WERI-Rb-1 (cell line): ENCODE measurements around the gene NECTIN3.

Experiments used
- DNase-seq: peaks from one replicate; pipeline ENCODE4 v3.0.0-alpha.2; 2020
- H3K27ac ChIP-seq: fragments of 250-450 bp; sonication (Bioruptor Pico); 2 replicates; pipeline ENCODE4 v1.5.1; 2020; ENCODE audit warnings: mild to moderate bottlenecking, moderate library complexity
- H3K27me3 ChIP-seq: fragments of 250-450 bp; sonication (Bioruptor Pico); 2 replicates; pipeline ENCODE4 v1.5.1; 2021; ENCODE audit warnings: mild to moderate bottlenecking, low read depth, moderate library complexity; ENCODE audit not compliant: insufficient read depth, severe bottlenecking
- H3K36me3 ChIP-seq: fragments of 250-450 bp; sonication (Bioruptor Pico); 2 replicates; pipeline ENCODE4 v1.5.1; 2020; ENCODE audit warnings: mild to moderate bottlenecking, moderate library complexity
- H3K4me3 ChIP-seq: 2 replicates; pipeline ENCODE4 v1.5.1; 2011; ENCODE audit warnings: low read depth, mild to moderate bottlenecking, control low read depth, low read length
- H3K9me3 ChIP-seq: fragments of 250-450 bp; sonication (Bioruptor Pico); 2 replicates; pipeline ENCODE4 v1.5.1; 2021; ENCODE audit warnings: mild to moderate bottlenecking, moderate library complexity; ENCODE audit not compliant: severe bottlenecking
- TF ChIP-seq, protein P1 (sequence below): IDR thresholded peaks from 2 replicates; pipeline ENCODE4 v1.5.1; 2011; ENCODE audit warnings: low read depth, mild to moderate bottlenecking, control low read depth, inconsistent platforms, low read length

The NECTIN3 gene

DNA sequence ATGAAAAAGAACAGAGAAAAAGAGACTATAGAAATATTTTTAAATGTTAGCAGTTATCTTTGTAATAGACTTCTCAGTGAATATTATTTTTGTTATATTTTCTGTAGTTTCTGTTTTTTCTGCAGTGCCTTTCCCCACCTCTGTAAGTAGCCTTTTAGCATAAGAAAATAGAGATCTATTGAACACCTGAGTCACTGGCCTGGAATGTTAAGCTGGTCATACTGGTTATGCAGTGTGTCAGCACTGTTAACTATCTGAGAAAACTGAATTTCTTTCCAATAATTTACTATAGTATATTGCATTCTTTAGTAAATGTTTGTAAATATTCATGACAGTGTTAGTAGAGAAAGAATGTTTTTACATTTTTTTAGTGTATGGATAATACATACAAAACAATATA is 79.8 kb downstream of the NECTIN3 start:
- no peak overlapping the region for H3K4me3 ChIP-seq
- DNase-seq = no peak
- no peak overlapping the region for H3K27ac ChIP-seq
- TF ChIP-seq, protein P1, sequence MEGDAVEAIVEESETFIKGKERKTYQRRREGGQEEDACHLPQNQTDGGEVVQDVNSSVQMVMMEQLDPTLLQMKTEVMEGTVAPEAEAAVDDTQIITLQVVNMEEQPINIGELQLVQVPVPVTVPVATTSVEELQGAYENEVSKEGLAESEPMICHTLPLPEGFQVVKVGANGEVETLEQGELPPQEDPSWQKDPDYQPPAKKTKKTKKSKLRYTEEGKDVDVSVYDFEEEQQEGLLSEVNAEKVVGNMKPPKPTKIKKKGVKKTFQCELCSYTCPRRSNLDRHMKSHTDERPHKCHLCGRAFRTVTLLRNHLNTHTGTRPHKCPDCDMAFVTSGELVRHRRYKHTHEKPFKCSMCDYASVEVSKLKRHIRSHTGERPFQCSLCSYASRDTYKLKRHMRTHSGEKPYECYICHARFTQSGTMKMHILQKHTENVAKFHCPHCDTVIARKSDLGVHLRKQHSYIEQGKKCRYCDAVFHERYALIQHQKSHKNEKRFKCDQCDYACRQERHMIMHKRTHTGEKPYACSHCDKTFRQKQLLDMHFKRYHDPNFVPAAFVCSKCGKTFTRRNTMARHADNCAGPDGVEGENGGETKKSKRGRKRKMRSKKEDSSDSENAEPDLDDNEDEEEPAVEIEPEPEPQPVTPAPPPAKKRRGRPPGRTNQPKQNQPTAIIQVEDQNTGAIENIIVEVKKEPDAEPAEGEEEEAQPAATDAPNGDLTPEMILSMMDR = no peak
- H3K27me3 ChIP-seq = no peaks in the 10 kb centered on the region
- no peaks in the 10 kb centered on the region for H3K36me3 ChIP-seq
- no peaks in the 10 kb centered on the region for H3K9me3 ChIP-seq

GRCh38 chr3:111152496-111152895 is 80.9 kb downstream of the NECTIN3 start:
- DNase-seq = no peak
- TF ChIP-seq, protein P1 = no peak
- no peaks in the 10 kb centered on the region for H3K36me3 ChIP-seq
- H3K27ac ChIP-seq = no peak overlapping the region
- no peaks in the 10 kb centered on the region for H3K27me3 ChIP-seq
- H3K4me3 ChIP-seq = no peak overlapping the region
- no peaks in the 10 kb centered on the region for H3K9me3 ChIP-seq

GRCh38 chr3:111156517-111156916 is 84.9 kb downstream of the NECTIN3 start:
- TF ChIP-seq, protein P1 = no peak
- DNase-seq = no peak
- H3K27me3 ChIP-seq = no peaks in the 10 kb centered on the region
- no peak overlapping the region for H3K4me3 ChIP-seq
- H3K36me3 ChIP-seq = no peaks in the 10 kb centered on the region
- no peak overlapping the region for H3K27ac ChIP-seq
- no peaks in the 10 kb centered on the region for H3K9me3 ChIP-seq

- no peaks in the 10 kb centered on the region for H3K27me3 ChIP-seq
- H3K36me3 ChIP-seq = no peaks in the 10 kb centered on the region
- H3K27ac ChIP-seq = no peak overlapping the region
- TF ChIP-seq, protein P1 = no peak
- H3K9me3 ChIP-seq = no peaks in the 10 kb centered on the region
- DNase-seq = no peak
- no peak overlapping the region for H3K4me3 ChIP-seq
Observed at GRCh38 chr3:111159391-111159790, 87.8 kb downstream of the NECTIN3 start.

- no peak overlapping the region for H3K27ac ChIP-seq
- TF ChIP-seq, protein P1 = no peak
- H3K27me3 ChIP-seq = no peaks in the 10 kb centered on the region
- H3K9me3 ChIP-seq = no peaks in the 10 kb centered on the region
- no peak for DNase-seq
- H3K4me3 ChIP-seq = no peak overlapping the region
- H3K36me3 ChIP-seq = no peaks in the 10 kb centered on the region
Observed at GRCh38 chr3:111164621-111165020, 93.0 kb downstream of the NECTIN3 start.

DNA sequence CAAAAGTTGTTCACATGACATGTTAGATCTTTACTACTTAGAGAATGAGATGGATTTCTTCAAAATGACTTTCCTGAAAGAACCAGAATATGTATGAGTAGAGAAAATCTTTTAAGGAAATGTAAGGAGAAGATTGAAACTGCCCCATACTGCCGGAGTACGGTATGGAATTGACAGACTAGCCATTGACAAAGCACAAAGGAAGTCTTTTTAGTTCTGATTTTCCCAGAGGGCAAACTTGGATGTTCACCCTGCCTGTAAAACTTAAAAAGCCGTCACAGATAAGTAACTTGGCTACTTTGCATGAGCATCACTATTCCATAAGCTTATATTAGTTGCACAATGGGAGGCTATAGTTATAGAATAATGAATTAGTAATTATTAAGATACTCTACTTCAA is 93.8 kb downstream of the NECTIN3 start:
- Histone ChIP-seq H3K27ac (no peak overlapping the region), H3K27me3 (no peaks in the 10 kb centered on the region), H3K4me3 (no peak overlapping the region), H3K9me3 (no peaks in the 10 kb centered on the region), H3K36me3 (no peaks in the 10 kb centered on the region)
- no peak for DNase-seq
- TF ChIP-seq, protein P1 = no peak
